Activated CD4-positive, CD25-positive, alpha-beta regulatory T cell (primary cell): ENCODE measurements around the gene FBF1.
A peak's percentile ranks its signal among the peaks of the same experiment; 100 is the strongest.

Source experiments
- DNase-seq, 4 experiments: peaks; one replicate each; lab custom pipeline; 2025; lab: John Stamatoyannopoulos, UW

FBF1 gene

DNA sequence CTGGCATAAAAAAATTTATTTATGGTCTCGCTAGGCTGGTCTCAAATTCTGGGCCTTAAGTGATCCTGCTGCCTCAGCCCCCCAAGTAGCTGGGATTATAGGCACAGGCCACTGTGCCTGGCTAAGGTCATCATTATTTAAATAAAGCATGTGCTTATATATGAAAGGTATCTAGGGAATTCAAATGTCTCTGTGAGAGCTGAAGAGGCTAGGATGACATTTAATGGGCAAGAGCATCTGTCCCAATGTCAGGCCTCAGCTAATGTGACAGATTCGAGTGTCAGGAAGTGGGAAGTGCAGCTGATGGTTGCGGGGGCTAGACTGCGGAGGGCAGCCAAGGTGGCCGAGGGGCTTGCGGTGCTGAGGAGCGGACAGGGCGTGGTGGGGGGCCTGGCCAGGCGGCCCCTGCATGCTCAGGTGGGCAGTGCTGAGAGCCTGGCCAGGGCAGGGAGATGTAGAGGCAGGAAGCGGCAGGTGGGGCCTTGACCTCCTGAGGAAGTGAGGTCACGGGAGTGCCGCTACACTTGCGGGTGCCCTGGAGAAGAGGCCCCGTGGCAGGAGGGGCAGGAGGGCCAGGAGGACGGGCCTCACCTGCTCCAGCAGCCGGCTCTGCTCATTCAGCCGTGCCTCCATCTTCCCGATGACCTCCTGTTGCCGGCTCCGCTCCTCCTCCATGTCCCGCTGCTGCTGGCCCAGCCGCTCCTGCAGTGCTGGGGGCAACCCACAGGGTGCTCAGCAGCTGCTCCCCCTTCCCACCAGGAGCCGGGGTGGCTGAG, 23.5 kb downstream of the FBF1 start:
- DNase-seq, result no peak

DNA sequence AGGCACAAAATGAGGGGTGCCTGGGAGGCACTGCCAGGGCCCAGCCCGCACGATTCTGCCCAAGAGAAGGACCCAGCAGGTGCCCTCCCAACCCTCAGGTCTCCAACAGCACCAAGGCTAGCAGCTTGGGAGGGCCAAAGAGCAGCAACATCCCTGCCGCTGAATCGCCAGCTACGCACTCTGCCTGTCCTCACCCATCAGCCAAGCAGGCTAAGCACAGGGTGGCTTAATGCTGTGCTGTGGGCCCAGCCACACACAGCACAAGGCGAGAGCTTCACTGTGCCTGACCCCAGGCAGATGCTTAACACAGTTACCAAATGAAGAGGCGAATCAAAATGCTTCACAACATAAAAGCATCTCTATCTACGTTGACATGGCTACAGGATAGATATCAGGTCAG, 25.6 kb downstream of the FBF1 start:
- no peak for DNase-seq

DNA sequence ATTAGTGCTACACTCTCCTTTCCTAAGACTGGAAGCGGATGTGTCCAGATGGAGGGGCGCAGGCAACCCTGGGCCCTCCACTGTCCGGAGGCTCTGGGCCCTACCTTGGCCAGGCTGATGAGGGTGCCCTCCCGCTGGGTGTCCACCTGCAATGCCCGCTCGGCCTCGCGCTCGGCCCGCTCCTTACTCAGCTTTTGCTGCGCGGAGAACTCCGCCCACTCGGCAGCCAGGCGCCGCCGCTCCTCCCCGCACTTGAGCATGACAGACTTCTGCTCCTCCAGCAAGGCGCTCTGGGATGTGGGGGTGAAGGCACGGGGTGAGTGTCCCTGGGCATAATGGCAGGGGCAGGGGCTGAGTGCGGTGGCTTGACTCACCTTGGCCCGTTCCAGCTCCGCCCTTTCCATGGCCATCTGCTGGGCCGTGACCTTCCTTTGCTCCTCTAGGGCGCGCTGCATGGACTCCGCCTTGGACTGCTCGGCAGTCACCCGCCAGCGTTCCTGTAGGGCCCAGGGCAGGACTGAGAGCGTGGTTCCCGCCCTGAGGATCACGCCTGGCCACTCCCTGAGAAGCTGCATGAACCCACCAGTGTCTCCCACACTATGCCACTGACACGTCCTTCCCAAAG, 26.1 kb downstream of the FBF1 start:
- DNase-seq, result no peak

- no peak for DNase-seq
These were observed 27.2 kb downstream of the FBF1 start for GRCh38 chr17:75913537-75914210.

DNA sequence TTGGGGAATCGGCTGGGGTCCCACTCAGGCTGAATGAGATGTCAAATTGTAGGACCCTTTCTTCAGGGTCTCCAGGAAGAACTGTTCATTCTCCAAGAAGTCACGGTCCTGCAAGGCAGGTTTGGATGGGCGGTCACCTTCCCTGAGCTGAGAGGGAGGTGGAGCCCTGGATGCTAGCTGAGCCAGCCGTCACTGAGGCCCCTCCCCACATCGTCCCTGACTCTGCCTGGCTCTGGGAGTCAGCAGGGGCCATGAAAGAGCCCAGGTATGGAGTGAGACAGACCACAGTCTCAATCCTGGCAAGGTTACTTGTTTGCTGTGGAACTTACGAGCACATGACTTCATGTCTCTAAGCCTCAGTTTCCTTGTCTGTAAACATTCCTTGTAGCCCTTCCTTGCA, 30.1 kb downstream of the FBF1 start:
- no peak for DNase-seq

DNA sequence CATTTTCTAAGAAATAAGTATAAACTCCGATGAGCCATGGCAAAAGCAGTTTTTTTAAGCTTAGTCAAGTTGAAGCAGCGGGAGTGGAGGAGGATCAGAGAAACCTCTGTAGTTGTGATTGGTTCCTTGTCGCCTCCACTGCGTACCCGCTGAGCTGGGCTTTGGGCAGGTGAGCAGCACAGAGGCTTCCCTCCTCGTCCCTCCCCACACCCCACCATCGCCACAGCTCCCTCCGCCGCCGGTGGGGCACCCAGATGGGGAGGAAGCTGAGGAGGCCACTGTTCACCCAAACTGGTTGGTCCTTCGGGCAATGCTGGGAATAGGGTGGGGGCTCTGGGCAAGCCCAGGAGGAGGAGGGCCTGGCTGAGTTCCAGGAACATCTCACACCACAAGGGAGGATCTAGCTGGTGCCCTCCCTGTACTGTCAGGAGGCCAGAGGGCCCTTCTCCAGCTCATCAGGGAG, 31.0 kb downstream of the FBF1 start:
- no peak for DNase-seq

DNA sequence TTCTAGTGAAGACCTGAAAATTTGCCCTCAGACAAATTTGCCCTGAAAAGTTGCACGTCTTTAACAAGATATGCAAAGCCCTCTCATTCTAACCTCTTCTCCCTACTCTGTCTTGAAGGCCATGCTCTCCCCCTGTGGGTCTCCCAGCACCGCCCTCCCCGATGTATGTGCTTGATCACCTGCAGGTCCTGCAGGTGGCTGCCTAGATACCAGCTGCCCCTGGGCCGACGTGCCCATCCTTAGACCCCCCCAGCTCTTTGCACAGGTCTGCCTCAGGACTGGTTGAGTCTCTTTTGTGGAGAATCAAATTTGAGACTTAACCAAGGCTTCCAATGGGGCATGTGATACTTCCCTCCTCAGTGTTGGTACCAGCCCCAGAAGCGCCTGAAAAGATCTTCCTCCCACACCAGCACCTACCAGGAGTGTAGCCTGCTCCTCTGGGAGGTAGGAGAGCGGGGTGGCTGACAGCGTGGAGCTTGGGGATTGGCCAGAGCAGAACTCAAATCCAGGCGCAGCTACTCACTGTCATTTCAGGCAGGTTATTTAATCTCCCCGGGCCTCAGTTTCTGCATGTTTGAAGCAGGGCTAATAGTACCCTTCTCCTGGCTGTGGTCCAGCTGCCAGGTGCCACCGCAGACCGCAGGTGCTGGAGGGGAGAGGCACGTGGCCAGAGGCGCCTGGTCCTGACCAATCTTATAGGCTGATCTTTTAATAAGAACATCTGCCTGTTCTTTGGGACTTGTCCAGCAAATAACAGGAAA, 31.6 kb downstream of the FBF1 start:
- DNase-seq, result no peak

DNA sequence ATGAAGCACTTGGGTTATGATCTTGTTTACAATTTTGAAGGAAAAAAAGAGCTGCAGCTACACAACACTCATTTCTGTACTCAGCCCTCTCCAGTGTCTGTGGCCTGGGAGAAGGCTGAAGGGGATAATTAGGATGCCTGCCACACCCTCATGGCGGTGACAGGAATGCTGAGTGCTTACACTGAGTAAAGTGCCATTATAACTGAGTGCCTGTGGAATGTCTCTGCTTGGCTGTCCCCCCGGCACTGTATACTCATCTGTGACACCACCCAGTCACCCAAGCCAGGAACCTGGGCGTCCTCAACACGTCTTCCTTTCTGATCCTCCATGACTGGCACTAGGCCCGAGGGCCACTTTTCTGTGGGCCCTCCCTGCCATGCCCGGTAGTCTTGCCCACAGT, 32.6 kb downstream of the FBF1 start:
- no peak for DNase-seq

- no peak for DNase-seq
These were observed 34.5 kb downstream of the FBF1 start for GRCh38 chr17:75906143-75906884.

DNA sequence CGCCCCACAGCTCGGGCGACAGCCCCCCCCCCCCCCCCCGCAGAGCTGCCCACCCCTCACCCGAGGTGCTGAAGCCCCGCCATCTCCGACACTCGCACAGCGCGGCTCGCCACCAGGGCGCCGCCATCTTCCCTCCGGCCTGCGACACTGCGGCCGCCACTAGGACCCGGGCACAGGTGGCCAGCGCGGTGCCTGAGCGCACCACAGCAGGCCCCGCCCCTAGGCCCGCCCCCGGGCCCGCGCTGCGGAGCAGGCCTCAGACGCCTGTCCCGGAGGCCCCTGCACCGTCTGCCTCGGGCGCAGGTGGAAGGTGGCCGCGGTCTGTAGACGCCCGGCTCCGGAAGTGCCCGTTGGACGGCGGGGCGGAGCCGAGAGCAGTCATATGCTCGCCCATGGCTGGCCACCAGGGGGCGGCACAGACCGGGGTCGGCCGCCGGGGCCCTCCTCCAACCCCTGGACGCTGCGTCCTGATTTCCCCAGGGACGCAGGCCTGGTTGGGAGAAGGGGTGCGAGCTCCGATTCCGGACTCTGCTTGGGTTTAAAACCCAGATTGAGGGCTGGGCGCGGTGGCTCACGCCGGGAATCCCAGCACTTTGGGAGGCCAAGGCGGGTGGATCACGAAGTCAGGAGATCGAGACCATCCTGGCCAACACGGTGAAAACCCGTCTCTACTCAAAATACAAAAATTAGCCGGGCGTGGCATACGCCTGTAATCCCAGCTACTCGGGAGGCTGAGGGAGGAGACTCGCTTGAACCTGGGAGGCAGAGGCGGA, 35.9 kb downstream of the FBF1 start, which contains the start of gene MRPL38:
TSS of gene MRPL38 (minus strand) at position 136 of the 773 bp plus-strand sequence. CDS start at position 127, 9 bp downstream.
- DNase-seq, result peak; percentile 87 to 95 (median 90)

DNA sequence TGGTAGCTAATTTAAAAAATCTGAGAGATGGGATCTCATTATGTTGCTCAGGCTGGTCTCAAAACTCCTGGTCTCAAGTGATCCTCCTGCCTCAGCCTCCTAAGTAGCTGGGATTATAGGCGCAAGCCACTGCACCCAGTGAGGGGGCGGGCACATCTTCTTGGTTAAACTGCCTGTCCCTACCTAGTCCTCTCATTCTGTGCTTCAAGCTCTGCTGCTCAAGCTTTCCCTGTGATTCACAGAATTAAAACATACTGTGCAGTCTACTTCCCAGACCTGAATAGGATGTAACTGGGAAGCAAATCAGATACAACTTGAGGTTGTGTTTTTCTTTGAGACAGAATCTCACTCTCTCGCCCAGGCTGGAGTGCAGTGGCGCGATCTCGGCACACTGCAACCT, 38.4 kb downstream of the FBF1 start:
- DNase-seq, result no peak

DNA sequence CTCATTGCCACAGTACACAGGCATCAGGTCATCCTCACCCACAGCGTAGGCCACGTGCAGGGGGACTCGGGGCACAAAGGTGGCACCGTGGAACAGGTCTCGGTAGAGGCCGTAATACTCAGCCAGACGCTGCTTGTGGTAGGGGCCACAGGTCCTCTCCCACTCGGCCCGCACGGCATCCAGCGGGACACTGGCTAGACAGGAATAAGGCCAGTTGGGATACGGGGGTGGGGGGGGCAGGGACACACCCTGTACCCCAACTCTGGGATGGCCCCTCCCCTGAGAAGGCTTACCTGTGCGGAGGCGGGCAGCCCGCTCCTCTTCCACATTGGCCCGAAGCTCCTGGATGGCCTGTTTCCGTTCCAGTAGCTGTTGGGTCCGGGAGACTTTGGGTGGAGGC, 39.1 kb downstream of the FBF1 start:
- no peak for DNase-seq

DNA sequence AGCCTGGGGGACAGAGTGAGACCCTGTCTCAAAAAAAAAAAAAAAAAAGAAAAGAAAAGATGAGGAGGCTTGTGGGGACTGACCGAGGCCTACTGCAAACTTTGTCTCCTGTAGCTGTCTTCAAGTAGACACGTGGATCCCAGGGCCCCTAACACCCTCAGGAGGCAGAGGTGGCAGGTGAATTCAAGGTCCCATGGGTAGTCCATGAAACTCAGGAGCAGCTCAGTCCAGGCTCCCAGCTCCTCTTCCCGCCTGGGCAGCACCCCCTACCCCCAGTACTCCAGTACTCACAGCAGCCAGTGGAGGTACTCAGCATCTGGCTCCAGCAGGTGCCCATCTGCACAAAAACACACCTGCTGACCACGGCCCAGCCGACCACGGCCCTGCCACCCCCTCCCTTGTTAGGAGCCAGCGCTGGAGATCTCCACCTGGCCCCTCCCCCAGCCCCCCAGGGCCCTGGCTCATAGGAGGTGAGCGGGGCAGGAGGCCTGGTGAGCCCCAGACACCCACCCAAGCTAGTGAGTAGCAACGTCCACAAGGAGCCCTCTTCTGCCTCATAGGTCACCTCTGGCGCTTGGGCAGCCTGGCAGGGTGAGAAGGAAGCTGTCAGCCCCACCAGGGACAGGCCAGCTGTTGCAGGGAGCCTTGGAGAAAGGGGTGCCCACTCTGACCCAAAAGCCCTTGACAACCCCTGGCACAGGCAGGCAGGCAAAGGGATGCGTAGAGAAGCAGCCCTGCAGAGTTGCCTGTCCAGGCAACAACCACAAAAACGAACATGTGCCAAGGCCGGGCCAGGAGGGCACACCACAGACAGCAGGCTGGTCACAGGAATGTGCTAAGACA, 39.9 kb downstream of the FBF1 start:
- no peak for DNase-seq

- no peak for DNase-seq
These were observed 40.9 kb downstream of the FBF1 start for GRCh38 chr17:75899767-75900468.

DNA sequence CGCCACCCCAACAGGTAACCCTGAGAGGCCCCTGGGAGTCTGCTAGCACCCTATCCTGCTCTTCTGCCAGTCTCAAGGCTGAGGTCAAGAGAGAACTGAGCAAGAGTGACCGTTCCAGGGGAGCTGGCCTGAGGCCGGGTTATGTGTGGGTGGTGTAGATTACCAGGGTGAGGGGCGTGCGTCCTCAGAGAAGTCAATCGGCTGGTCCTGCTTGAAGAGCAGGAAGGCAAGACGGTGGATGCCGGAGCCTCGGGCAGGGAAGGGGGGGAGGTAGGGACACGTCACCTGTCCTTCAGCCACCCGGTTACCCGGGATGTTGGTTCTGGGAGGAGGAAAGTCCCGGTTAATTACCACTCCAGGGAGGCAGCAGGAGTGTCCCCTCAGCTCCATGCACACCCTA, 41.5 kb downstream of the FBF1 start:
- DNase-seq, result no peak

GRCh38 chr17:75898791-75899190, 42.1 kb downstream of the FBF1 start:
- no peak for DNase-seq

- no peak for DNase-seq
These were observed 42.8 kb downstream of the FBF1 start for GRCh38 chr17:75898065-75898464.

GRCh38 chr17:75897160-75898019, 43.5 kb downstream of the FBF1 start:
- DNase-seq, result no peak
